Heart left ventricle (tissue), 13 donors: ENCODE data around the gene SLC4A3.

ENCODE experiments used
- CTCF ChIP-seq, 12 donors: fragments of 200-600 bp; sonication (generic) in 4 of 12; IDR thresholded peaks; one replicate each; pipeline versions ENCODE4 v1.5.0 to v1.8.0; 2018 to 2022; ENCODE audit warnings: antibody characterized with exemption in 12 of 12, mild to moderate bottlenecking in 5 of 12
- POLR2A ChIP-seq, 2 donors: fragments of 450-650 bp; IDR thresholded peaks; one replicate each; pipeline ENCODE4 v1.6.1; 2017; ENCODE audit warnings: antibody characterized with exemption in 2 of 2, mild to moderate bottlenecking in 2 of 2, moderate library complexity in 2 of 2
- donor health status: ischemic (EF 13 %, LVEDD 7.1; RV severe dilation, severe dysfunction).
- donor health status: DM: no; HTN: yes; CAD: no.
- donor health status: DM: no; HTN: no; CAD: no.
- donor health status: ischemic (EF 25% LVEDD 6.9; RV normal size, moderate dysfunction).
- donor health status: ischemic (EF 25% LVEDD 5.7; RV mildly dilated, moderate dysfunction).
- donor health status: ischemic (EF 35%, LVEDD 5.7; RV mildly dilated, moderate dysfunction).
- donor health status: nonischemic (EF 11% LVEDD 7.7; RV severe dilation, severe dysfunction).
- donor health status: DM: yes; HTN: yes; CAD: no.
- donor health status: PGD.
- donor health status: ischemic (EF 29% LVEDD 5.4; RV normal size, mild dysfunction).
- donor health status: nonischemic (EF 23%, LVEDD 6.1; RV moderate dilation, normal function).

- TF ChIP-seq POLR2A (IDR thresholded peaks at IDR 0.05) (no peak), CTCF (IDR thresholded peaks at IDR 0.05) (no peak)
Observed at GRCh38 chr2:219687272-219687671, 59.8 kb downstream of the SLC4A3 start.
